ENCODE measurements around the gene EIF6.
"Not testable (repeated sequence)": the region's sequence is repeated elsewhere in the genome, so short reads cannot be mapped to it uniquely, and the experiment has no call there.

Gene EIF6

DNA sequence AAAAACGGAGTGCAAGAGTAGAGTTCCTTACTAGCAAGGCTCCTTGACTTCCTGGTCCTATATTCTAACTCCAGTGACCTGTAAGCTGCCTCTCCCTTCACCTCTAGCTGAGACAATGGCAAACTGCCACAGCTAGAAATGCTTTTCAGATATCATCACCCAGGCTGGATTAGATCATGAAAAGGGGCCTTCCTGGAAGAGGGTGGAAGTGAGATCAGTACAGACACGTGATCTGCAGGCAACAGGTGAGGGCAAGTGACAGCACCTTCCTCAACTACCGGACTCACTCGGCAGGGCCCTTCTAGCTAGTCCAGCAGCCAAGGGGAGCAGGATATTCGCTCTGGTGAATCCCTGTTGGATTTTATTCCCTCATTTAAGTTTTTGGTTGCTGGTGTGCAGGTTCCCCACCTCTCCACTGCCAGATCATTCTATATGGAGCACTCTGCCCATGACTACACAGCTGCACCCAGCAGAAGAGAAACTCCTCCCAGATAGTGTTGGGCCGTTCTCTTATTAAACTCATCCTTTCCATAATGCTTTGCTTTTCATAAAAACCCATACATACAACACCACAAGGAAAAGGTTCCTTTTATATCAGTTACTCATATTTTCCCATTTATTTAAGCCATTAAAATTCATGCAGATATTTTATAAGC, 34.1 kb upstream of the EIF6 start:
- no peak overlapping the region for H3K27ac Mint-ChIP-seq
- peaks cover 31% of the 10 kb centered on the region for H3K36me3 Mint-ChIP-seq
- no peak for ATAC-seq
- H3K4me3 Mint-ChIP-seq: no peak overlapping the region
- no peaks in the 10 kb centered on the region for H3K27me3 Mint-ChIP-seq
- peaks cover 14% of the 10 kb centered on the region for H3K4me1 Mint-ChIP-seq
- no peaks in the 10 kb centered on the region for H3K9me3 Mint-ChIP-seq

GRCh38 chr20:35317416-35318210, 33.0 kb upstream of the EIF6 start:
- Mint-ChIP-seq H3K4me1 (peaks cover 14% of the 10 kb centered on the region), H3K27me3 (no peaks in the 10 kb centered on the region), H3K36me3 (peaks cover 34% of the 10 kb centered on the region), H3K9me3 (no peaks in the 10 kb centered on the region), H3K4me3 (no peak overlapping the region), H3K27ac (no peak overlapping the region)
- ATAC-seq: no peak

DNA sequence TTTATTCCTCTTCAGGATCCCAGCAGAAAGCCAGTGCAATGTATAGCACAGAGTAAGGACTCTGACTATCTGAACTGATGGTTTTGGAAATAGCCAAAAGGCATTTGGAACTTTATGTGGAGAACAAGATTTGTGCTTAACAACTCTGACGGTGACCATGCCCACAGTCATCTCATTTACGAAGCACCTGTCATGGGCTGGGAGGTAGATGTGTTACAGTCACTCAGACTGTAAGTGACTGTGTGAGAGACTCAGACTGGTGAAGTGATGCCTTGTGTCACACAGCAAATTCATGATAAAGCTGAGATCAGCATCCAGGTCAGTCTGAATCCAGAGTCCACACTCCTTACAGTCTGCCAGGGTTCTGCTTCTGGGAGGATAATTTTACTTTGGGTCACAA, 31.5 kb upstream of the EIF6 start:
- Mint-ChIP-seq H3K36me3 (peaks cover 42% of the 10 kb centered on the region), H3K9me3 (no peaks in the 10 kb centered on the region), H3K27me3 (no peaks in the 10 kb centered on the region), H3K4me1 (peaks cover 14% of the 10 kb centered on the region), H3K27ac (no peak overlapping the region), H3K4me3 (no peak overlapping the region)
- ATAC-seq: no peak

DNA sequence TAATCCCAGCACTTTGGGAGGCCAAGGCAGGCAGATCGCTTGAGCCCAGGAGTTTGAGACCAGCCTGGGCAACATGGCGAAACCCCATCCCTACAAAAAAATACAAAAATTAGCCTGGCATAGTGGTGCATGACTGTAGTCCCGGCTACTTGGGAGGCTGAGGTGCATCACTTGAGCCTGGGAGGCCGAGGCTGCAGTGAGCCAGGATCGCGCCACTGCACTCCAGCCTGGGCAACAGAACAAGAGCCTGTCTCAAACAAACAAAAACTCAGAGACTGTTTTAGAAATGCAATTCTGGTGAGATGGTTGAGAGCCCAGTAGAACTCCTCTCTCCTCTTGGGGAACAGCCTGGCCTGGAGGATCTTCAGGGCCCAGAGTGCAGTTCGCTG, 31.1 kb upstream of the EIF6 start:
- H3K36me3 Mint-ChIP-seq: peaks cover 40% of the 10 kb centered on the region
- not testable (repeated sequence) for H3K27me3 Mint-ChIP-seq, ATAC-seq

DNA sequence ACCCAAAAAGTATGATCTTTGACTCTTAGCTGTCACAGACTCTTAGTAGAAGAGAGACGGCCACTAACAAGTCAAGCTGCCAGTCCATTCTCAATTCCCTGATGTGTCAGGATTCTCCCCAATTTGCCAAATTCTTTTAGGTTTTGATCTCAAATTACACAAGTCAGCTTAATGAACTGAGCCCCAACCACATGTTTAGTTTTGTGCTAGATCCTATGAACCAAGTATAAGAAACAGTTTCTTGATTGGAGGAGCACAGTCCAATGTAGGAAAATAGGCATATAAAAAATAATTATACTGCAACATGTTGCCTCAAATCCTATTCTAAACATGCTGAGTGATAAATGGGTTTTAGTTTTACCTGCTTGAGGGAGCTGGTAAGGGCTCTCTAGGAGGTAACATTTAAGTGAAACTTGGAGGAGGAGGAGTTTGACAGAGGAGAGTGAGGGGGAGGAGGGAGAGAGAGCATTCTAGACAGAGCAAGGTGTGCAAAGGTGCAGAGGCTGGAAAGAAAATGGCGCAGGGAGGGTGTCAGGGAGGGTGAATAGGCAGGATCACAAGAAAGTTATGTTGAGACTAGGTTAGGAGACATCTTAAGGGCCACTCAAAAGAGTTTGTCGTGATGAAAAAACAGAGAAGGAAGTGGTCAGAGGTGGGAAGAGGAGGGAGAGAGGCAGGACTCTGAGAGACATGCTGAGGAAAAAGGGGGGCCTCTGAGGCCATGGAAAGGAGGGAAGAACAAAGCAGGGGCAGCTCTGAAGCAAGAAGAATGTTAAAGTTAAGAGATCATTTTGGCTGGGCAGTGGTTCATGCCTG, 30.5 kb upstream of the EIF6 start:
- Mint-ChIP-seq H3K36me3 (peaks cover 34% of the 10 kb centered on the region), H3K27ac (peak overlapping the region; percentile 7), H3K27me3 (no peaks in the 10 kb centered on the region), H3K4me3 (no peak overlapping the region), H3K4me1 (peaks cover 6% of the 10 kb centered on the region), H3K9me3 (no peaks in the 10 kb centered on the region)
- no peak for ATAC-seq

More for the DNA sequence above, 31.1 kb upstream of the EIF6 start:
- H3K4me1 Mint-ChIP-seq: peaks cover 11% of the 10 kb centered on the region
- not testable (repeated sequence) for H3K4me3 Mint-ChIP-seq, H3K9me3 Mint-ChIP-seq
- H3K27ac Mint-ChIP-seq: peak overlapping the region; percentile 7

DNA sequence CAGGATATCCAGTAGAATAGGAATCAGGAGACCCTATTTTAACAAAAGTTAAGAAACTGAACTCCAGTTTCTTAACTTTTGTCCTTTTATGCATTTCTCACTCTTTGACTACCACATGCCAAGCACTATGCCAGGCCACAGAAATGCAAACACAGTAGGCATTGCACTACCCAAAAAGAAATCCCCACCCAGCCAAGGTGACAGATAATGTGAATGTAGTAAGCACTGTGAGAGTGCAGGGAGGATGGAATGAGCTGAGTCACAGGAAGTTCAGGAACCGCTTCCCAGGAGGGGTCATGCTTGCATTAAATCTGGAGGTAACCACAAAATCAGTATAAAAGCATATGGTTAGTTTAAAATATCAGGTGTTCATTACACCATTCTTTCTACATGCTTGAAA, 27.7 kb upstream of the EIF6 start:
- Mint-ChIP-seq H3K4me1 (peaks cover 6% of the 10 kb centered on the region), H3K4me3 (no peak overlapping the region), H3K36me3 (peaks cover 28% of the 10 kb centered on the region), H3K9me3 (no peaks in the 10 kb centered on the region), H3K27ac (no peak overlapping the region), H3K27me3 (no peaks in the 10 kb centered on the region)
- ATAC-seq: no peak

- Mint-ChIP-seq H3K36me3 (peaks cover 28% of the 10 kb centered on the region), H3K27me3 (no peaks in the 10 kb centered on the region), H3K27ac (no peak overlapping the region), H3K4me3 (no peak overlapping the region), H3K4me1 (peaks cover 6% of the 10 kb centered on the region), H3K9me3 (no peaks in the 10 kb centered on the region)
- no peak for ATAC-seq
Measured at GRCh38 chr20:35311822-35312221, 27.2 kb upstream of the EIF6 start.

- ATAC-seq: no peak
- no peaks in the 10 kb centered on the region for H3K9me3 Mint-ChIP-seq
- no peak overlapping the region for H3K4me3 Mint-ChIP-seq
- peaks cover 6% of the 10 kb centered on the region for H3K4me1 Mint-ChIP-seq
- no peak overlapping the region for H3K27ac Mint-ChIP-seq
- no peaks in the 10 kb centered on the region for H3K27me3 Mint-ChIP-seq
- H3K36me3 Mint-ChIP-seq: peaks cover 28% of the 10 kb centered on the region
Measured at GRCh38 chr20:35311409-35311808, 26.8 kb upstream of the EIF6 start.

GRCh38 chr20:35307666-35308653, 23.4 kb upstream of the EIF6 start:
- Mint-ChIP-seq H3K27ac (no peak overlapping the region), H3K4me3 (no peak overlapping the region), H3K9me3 (no peaks in the 10 kb centered on the region), H3K4me1 (peaks cover 16% of the 10 kb centered on the region), H3K36me3 (peaks cover 27% of the 10 kb centered on the region), H3K27me3 (no peaks in the 10 kb centered on the region)
- ATAC-seq: no peak

DNA sequence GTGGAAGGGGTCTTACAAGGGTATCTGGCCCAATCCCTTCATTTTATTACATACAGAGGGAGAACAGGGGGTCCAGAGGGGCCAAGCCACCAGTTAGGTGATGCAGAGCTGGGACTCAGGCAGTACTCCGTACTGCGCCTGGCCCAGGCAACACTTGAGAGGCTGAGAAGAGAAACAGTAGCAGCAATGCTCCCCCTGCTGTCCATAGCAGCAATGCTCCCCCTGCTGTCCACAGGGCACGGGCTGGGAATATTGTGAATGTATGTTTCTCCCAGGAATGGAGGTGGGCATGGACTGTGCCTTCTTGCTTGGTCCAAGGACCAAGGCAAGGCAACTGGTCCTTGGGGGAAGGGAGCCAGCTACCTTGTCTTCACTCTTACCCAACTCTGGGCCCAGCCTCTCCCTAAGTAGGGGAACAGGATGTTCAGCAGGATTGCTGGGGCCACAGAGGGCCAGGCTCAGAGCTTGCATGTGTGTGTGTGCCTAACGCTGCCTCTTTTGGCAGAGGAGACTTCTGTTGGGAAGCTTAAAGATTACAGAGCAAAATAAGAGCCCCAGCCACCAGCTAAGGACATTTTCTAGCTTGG, 22.5 kb upstream of the EIF6 start:
- H3K9me3 Mint-ChIP-seq: no peaks in the 10 kb centered on the region
- no peaks in the 10 kb centered on the region for H3K27me3 Mint-ChIP-seq
- peaks cover 16% of the 10 kb centered on the region for H3K4me1 Mint-ChIP-seq
- peaks cover 18% of the 10 kb centered on the region for H3K36me3 Mint-ChIP-seq
- H3K4me3 Mint-ChIP-seq: no peak overlapping the region
- ATAC-seq: no peak
- H3K27ac Mint-ChIP-seq: no peak overlapping the region

DNA sequence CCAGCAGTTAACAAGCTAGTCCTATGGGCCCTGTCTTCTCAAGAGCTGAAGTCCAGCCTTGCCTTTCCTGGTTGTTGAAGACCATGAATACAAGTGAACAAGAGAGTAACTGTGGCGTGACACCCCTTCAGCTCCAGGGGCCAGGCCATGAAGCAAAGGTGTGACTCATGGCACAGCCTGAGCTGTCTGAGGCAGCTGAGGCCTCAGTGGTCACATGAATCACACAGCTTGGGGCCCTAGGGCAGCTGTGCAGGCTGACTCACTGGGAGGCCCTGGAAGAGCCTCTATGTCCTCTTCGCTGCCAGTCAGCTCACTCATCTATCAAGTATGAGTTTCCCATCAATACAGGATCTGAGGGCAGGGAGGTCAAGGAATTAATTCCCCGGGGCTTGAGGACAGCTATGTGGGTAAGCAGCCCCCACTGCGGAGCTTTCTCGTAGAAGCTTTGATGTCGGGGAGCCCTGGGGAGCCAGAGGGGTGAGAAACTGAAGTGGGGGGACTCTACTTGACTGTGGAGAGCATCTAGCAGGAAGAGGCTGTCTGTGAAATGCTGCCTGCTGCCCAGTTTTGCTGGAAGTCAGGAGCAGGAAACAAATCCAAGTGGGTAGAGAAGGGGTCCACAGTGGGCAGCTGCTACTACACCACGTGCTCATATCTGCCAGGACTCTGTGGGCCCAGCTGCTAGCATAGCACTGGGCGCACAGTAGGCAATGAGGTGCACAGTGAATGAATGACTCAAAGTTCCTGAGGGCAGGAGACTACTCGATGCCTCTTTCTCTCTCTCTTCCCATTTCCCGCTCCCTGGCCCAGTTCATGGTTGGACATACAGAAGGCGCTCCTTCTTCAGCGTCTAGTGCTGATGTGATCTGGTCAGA, 21.3 kb upstream of the EIF6 start:
- Mint-ChIP-seq H3K36me3 (peaks cover 21% of the 10 kb centered on the region), H3K4me1 (peaks cover 16% of the 10 kb centered on the region), H3K9me3 (no peaks in the 10 kb centered on the region), H3K27me3 (no peaks in the 10 kb centered on the region), H3K27ac (peak overlapping the region; percentile 39), H3K4me3 (no peak overlapping the region)
- ATAC-seq: peak; percentile 75

- Mint-ChIP-seq H3K27ac (peak overlapping the region; percentile 39), H3K4me3 (no peak overlapping the region), H3K36me3 (peaks cover 19% of the 10 kb centered on the region), H3K4me1 (peaks cover 16% of the 10 kb centered on the region), H3K9me3 (no peaks in the 10 kb centered on the region), H3K27me3 (no peaks in the 10 kb centered on the region)
- ATAC-seq: no peak
Measured at GRCh38 chr20:35304956-35305355, 20.4 kb upstream of the EIF6 start.

DNA sequence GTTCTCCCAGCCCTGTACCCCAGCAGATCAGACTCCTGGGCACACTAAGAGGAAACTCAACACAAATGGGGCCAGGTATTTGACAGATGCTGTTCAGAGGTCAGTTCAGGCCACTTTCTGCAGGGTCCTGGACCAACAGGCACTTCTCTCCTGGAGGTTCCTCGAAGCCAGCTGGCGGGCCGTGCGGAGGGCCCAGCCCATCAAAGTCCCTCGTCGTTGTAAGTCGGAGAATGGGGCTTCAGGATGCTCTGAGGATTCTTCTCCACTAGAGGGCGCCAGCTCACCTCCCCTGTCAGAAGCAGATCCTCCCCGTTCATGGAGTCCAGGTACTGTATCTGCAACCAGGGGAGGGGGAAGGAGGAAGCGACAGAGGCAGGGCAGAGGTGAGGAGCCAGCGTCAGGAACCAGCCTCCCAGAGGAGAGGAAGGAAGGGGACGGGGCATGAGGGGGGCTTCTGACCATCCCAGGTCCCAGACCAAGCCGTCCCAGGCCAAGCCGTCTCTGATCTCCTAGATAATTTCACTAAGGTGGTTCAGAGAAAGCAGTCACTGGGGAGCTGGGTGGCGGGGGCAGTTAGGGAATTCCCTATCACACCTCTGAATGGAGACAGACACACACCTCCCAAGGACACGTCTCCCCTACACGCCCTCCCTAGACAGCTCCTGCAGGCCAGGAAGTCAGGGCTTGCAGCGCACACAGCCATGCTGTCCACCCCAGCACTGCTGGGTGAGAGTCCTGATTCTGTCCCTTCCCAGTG, 19.3 kb upstream of the EIF6 start:
- Mint-ChIP-seq H3K27ac (no peak overlapping the region), H3K36me3 (peaks cover 19% of the 10 kb centered on the region), H3K9me3 (no peaks in the 10 kb centered on the region), H3K4me1 (peaks cover 16% of the 10 kb centered on the region), H3K27me3 (no peaks in the 10 kb centered on the region), H3K4me3 (no peak overlapping the region)
- ATAC-seq: peak; percentile 84
